HG02852 (cell line): ENCODE results near the gene PSMA6.

ENCODE experiments used
- ATAC-seq: cut with Tn5 transposase; IDR thresholded peaks from one replicate; pipeline ENCODE4 v1.9.1; 2021; ENCODE audit warnings: mild to moderate bottlenecking, moderate library complexity; ENCODE audit not compliant: unreplicated experiment

The PSMA6 gene

DNA sequence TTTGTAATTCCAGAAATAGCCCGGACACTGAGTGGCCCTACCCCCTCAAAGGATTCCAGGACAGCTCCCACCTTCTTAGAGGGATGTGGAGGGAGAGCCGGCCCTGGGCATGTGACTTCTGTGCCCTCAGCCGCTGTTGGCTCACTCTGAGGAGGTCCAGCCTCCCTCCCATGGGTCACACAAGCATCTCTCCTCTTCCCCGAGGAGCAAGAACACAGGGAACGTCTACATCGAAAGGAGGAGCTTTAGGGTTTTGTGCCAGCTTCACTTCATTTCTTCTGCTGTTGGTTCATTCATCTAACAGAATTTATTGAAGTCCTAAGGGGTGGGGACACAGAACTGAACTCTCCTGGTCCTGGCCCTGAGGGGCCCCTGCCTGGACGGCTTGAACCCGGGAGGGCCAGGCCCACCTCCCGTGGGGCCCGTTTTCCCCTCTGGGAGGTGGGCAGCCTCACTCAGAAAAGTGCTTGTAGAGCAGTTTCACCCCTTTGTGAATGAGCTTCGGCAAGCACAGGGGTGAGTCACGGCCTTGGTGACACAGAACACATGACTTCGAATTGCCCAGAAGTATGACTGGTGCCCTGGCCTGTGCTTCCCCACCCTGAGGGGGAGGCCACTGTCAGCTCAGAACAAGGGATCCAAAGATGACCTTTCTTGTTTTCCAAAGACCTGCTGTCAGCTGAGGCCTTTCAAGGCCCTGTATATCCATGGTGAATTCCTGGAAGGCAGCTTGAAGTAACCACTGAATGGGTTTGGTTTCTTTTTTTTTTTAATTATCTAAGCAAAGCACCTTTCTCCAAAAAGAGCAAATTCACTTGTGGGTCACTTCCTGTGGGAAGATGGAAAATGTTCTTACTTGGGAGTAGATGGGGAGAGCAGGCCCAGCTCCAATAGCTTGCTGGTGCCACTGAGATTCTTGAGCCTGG, 73.2 kb downstream of the PSMA6 start:
- ATAC-seq, result no peak

- no peak for ATAC-seq
Measured at GRCh38 chr14:35366056-35366451, 73.9 kb downstream of the PSMA6 start.

DNA sequence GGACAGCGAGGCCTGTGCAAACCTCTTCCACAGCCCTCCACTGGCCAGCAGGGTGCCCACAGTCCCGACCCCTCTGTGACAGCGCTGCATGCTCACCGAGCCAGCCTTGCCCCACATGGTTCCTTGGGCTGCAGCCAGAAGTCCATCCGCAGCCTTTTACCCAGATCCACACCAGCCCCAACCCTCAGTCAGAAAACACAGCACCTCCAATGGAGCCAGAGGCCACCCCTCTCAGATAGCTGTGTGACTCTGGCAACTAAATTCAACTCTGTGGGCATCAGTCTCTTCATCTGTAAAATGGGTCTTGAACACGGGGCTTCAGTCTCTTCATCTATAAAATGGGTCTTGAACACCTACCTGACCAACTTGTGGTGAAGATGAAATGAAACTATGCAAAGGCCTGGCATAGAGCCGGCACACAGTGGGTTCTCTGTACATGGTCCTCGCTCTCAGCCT, 74.4 kb downstream of the PSMA6 start:
- no peak for ATAC-seq

DNA sequence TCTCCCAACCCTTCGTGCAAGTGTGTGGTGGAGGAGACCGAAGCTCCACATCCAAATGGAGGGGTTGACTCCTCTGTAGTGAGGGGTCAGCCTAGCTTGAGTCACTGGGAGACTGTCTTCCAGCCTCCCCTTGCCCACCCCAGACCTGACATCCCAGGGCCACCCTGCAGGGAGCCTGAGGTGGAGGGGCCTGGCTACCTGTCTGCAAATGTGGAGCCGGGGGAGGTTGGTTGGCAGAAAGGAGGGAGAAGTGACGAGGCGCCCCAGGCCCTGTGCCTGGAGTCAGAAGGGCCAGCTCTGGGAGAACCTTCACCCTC, 74.8 kb downstream of the PSMA6 start:
- ATAC-seq, result no peak
